ENCODE results near the gene CYP4A22. TPM values are rescaled to one million over a fixed set of nuclear protein-coding genes. Genes with fewer than 3 reads are reported as not detected.

CYP4A22 gene
- total and polyA plus RNA-seq, 9 of the 15 experiments (the other 6 are each of a cell fraction or from before 2014, with no cell fraction given): 0.07 TPM; not detected in 8

DNA sequence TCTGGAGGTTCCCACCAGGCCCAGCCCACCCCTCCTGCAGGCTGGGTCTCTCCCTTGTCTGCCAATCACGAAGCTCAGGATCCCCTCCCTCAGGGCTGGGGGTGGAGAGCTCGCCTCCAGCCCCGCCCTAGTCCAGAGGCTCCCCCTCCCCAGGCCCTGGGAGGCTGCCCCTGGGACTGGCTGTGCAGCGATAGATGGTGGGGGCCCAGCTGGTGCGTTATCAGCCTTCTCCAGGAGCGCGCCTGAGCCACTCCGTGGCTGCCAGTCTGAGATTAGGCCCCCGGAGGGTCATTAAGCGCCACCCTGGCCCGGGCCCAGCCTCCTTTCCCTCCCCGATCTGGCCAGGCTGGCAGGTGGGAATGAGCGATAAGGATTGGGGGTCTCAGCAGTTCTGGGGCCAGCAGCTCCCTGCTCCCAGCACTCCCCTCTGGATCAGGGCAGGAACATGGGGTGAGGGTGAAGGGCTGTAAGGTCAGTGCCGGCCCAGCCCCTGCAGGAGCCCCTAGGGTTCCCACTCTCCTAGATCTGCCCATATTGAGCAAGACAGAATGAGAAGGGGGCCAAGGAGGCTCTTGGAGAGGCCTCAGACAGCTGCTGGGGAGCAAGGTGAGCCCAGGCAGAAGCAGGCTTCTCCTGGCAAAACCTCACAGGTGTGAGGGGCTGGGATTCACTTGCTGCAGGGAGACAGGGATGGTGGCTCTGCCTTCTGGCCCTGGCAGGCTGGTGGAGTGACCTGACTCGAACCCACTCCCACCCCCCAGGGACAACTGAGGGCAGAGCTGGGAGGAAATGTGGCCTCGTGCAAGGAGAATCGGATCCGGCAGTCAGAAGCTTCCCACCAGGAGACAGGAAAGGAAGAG is 44.1 kb downstream of the CYP4A22 start (continued):
- TF ChIP-seq, protein P1, sequence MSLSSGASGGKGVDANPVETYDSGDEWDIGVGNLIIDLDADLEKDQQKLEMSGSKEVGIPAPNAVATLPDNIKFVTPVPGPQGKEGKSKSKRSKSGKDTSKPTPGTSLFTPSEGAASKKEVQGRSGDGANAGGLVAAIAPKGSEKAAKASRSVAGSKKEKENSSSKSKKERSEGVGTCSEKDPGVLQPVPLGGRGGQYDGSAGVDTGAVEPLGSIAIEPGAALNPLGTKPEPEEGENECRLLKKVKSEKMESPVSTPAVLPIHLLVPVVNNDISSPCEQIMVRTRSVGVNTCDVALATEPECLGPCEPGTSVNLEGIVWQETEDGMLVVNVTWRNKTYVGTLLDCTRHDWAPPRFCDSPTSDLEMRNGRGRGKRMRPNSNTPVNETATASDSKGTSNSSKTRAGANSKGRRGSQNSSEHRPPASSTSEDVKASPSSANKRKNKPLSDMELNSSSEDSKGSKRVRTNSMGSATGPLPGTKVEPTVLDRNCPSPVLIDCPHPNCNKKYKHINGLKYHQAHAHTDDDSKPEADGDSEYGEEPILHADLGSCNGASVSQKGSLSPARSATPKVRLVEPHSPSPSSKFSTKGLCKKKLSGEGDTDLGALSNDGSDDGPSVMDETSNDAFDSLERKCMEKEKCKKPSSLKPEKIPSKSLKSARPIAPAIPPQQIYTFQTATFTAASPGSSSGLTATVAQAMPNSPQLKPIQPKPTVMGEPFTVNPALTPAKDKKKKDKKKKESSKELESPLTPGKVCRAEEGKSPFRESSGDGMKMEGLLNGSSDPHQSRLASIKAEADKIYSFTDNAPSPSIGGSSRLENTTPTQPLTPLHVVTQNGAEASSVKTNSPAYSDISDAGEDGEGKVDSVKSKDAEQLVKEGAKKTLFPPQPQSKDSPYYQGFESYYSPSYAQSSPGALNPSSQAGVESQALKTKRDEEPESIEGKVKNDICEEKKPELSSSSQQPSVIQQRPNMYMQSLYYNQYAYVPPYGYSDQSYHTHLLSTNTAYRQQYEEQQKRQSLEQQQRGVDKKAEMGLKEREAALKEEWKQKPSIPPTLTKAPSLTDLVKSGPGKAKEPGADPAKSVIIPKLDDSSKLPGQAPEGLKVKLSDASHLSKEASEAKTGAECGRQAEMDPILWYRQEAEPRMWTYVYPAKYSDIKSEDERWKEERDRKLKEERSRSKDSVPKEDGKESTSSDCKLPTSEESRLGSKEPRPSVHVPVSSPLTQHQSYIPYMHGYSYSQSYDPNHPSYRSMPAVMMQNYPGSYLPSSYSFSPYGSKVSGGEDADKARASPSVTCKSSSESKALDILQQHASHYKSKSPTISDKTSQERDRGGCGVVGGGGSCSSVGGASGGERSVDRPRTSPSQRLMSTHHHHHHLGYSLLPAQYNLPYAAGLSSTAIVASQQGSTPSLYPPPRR (CRISPR knock-in tag; IDR thresholded peaks at IDR 0.05; ENCODE audit: borderline replicate concordance): peak; percentile 99
- peak; percentile 98 for TF ChIP-seq MBD2 (IDR thresholded peaks at IDR 0.05; ENCODE audit: borderline replicate concordance, low read depth)
- TF ChIP-seq C11orf30 (IDR thresholded peaks at IDR 0.05; ENCODE audit: low read depth): peak; percentile 73
- peak; percentile 100 for TF ChIP-seq CXXC5 (CRISPR knock-in tag; IDR thresholded peaks at IDR 0.05)
- peak; percentile 58 for TF ChIP-seq ZEB2 (IDR thresholded peaks at IDR 0.05)
- no peak for TF ChIP-seq SPI1 (IDR thresholded peaks at IDR 0.05; ENCODE audit: borderline replicate concordance, low read depth, low read length)
- TF ChIP-seq ZKSCAN1 (IDR thresholded peaks at IDR 0.05; ENCODE audit: low read depth, low read length): peak; percentile 87
- TF ChIP-seq ZBTB8A (IDR thresholded peaks at IDR 0.05; ENCODE audit: partially characterized antibody): no peak
- TF ChIP-seq COPS2 (conservative IDR thresholded peaks at IDR 0.05): no peak
- TF ChIP-seq PTBP1 (IDR thresholded peaks at IDR 0.05; ENCODE audit: low read depth, low read length): peak; percentile 95
- no peak for TF ChIP-seq RBM14 (IDR thresholded peaks at IDR 0.05; ENCODE audit: borderline replicate concordance, insufficient read depth, low read depth, low read length)
- TF ChIP-seq RFX5 (IDR thresholded peaks at IDR 0.05; ENCODE audit: low read depth, low read length): no peak
- no peak for TF ChIP-seq ASH1L (IDR thresholded peaks at IDR 0.05; ENCODE audit: borderline replicate concordance, low read depth, partially characterized antibody)
- TF ChIP-seq PURB (CRISPR knock-in tag; IDR thresholded peaks at IDR 0.05; ENCODE audit: low read depth): no peak
- TF ChIP-seq ZNF224 (CRISPR knock-in tag; IDR thresholded peaks at IDR 0.05): no peak
- no peak for TF ChIP-seq ZNF431 (CRISPR knock-in tag; IDR thresholded peaks at IDR 0.05)
- no peak for TF ChIP-seq POLR2AphosphoS2 (IDR thresholded peaks at IDR 0.05; ENCODE audit: low read length)
- peak; percentile 100 for TF ChIP-seq NCOA4 (IDR thresholded peaks at IDR 0.05; ENCODE audit: partially characterized antibody)
- no peak for TF ChIP-seq U2AF2 (optimal IDR thresholded peaks at IDR 0.05; ENCODE audit: low read depth, low read length)
- peak in 1 of 2 experiments; percentile 4; a peak in 1 of 4 replicates for TF ChIP-seq FOXK2 (conservative IDR thresholded peaks at IDR 0.05 in 1 of 2, IDR thresholded peaks at IDR 0.05 in 1 of 2; ENCODE audit: low read depth in 2 of 2)
- TF ChIP-seq SRSF9 (IDR thresholded peaks at IDR 0.05; ENCODE audit: borderline replicate concordance, low read depth, low read length): no peak
- TF ChIP-seq NFRKB (IDR thresholded peaks at IDR 0.05; ENCODE audit: low read depth): peak; percentile 90
- TF ChIP-seq YY1 (IDR thresholded peaks at IDR 0.05; ENCODE audit: borderline replicate concordance in 1 of 3, control insufficient read depth in 1 of 3, extremely low read depth in 1 of 3, insufficient read depth in 3 of 3, insufficient read length in 1 of 3, insufficient replicate concordance in 2 of 3, low read depth in 1 of 3, low read length in 2 of 3): peak in 2 of 3 experiments; percentile 41 to 66
- TF ChIP-seq HNRNPLL (IDR thresholded peaks at IDR 0.05; ENCODE audit: low read depth, low read length, poor library complexity, severe bottlenecking): no peak
- TF ChIP-seq ZNF316 (IDR thresholded peaks at IDR 0.05): peak; percentile 85

All from K562 (cell line).